GM12878 (cell line): Measurements from ENCODE around the gene LMAN1L. TPM values are rescaled to one million over a fixed set of nuclear protein-coding genes. Genes with fewer than 3 reads are reported as not detected.

Experiments used
- BCL3 ChIP-seq: IDR thresholded peaks from 2 replicates; pipeline ENCODE4 v1.6.1; 2011; ENCODE audit warnings: borderline replicate concordance, low read depth, mild to moderate bottlenecking, moderate library complexity, low read length; ENCODE audit not compliant: insufficient read depth, poor library complexity, severe bottlenecking
- CBX3 ChIP-seq: fragments of 200-600 bp; sonication (generic); IDR thresholded peaks from 2 replicates; pipeline ENCODE4 v1.6.1; 2016; ENCODE audit warnings: low read depth, borderline replicate concordance
- CUX1 ChIP-seq: IDR thresholded peaks from 2 replicates; pipeline ENCODE4 v1.6.1; 2012; ENCODE audit warnings: improper control_type of control experiment, low read depth, low read length; ENCODE audit not compliant: insufficient replicate concordance
- E2F8 ChIP-seq: fragments of 450-650 bp; IDR thresholded peaks from 2 replicates; pipeline ENCODE4 v1.6.1; 2018; ENCODE audit warnings: mild to moderate bottlenecking, low read depth, moderate library complexity; ENCODE audit not compliant: partially characterized antibody
- EED ChIP-seq: sonication (generic); IDR thresholded peaks from 2 replicates; pipeline ENCODE4 v1.6.1; 2016; ENCODE audit warnings: antibody characterized with exemption, low read depth
- EP300 ChIP-seq, 2 experiments: fragments of 150-350 bp in 1 of 2; IDR thresholded peaks; 2 replicates each; pipeline ENCODE4 v1.6.1; 2011 to 2012; ENCODE audit warnings: low read depth in 2 of 2, low read length in 2 of 2, borderline replicate concordance in 1 of 2, improper control_type of control experiment in 1 of 2, inconsistent platforms in 1 of 2; ENCODE audit not compliant: control insufficient read depth in 1 of 2
- FOXK2 ChIP-seq: fragments of 450-650 bp; IDR thresholded peaks from 2 replicates; pipeline ENCODE4 v1.6.1; 2017; ENCODE audit warnings: mild to moderate bottlenecking, moderate library complexity
- HDAC6 ChIP-seq: fragments of 200-600 bp; sonication (generic); IDR thresholded peaks from one replicate; pipeline ENCODE4 v1.8.0; 2017; ENCODE audit warnings: antibody characterized with exemption; ENCODE audit not compliant: unreplicated experiment
- MXI1 ChIP-seq: fragments of 150-350 bp; IDR thresholded peaks from 2 replicates; pipeline ENCODE4 v1.6.1; 2011; ENCODE audit warnings: low read depth, mild to moderate bottlenecking, inconsistent platforms, low read length, improper control_type of control experiment
- SIX5 ChIP-seq: IDR thresholded peaks from 2 replicates; pipeline ENCODE4 v1.6.1; 2011; ENCODE audit warnings: mild to moderate bottlenecking, low read depth, low read length, moderate library complexity; ENCODE audit not compliant: severe bottlenecking
- SMARCA5 ChIP-seq: fragments of 450-650 bp; IDR thresholded peaks from 2 replicates; pipeline ENCODE4 v1.6.1; 2017; ENCODE audit warnings: mild to moderate bottlenecking
- ZNF592 ChIP-seq: fragments of 450-650 bp; IDR thresholded peaks from 2 replicates; pipeline ENCODE4 v1.6.1; 2017; ENCODE audit warnings: mild to moderate bottlenecking, moderate library complexity
- ZSCAN29 ChIP-seq: fragments of 450-650 bp; IDR thresholded peaks from 2 replicates; pipeline ENCODE4 v1.6.1; 2017; ENCODE audit warnings: mild to moderate bottlenecking, moderate library complexity
- polyA plus RNA-seq, 11 experiments: library from polyadenylated mRNA; depleted of rRNA in 4 of 11; unstranded in 6 of 11; stranded (reverse) in 5 of 11; fragments of >200 nt; fragmentation: Nextera tagmentation in 4 of 11; fragmentation: Illumina TruSeq in 1 of 11; extraction: Ambion mirVana in 4 of 11; extraction: Trizol in 1 of 11; gene quantifications; 1 replicate in 1 of 11; 2 replicates in 10 of 11; pipeline versions ENCODE4 v1.2.1 to v1.2.3, GENCODE V29; 2011 to 2016; ENCODE audit warnings: inconsistent platforms in 2 of 11, missing spikeins in 2 of 11, low read depth in 1 of 11
- total RNA-seq, 4 experiments: library from RNA; depleted of rRNA in 3 of 4; stranded (reverse); fragments of >200 nt in 3 of 4; fragmentation: Illumina TruSeq in 1 of 4; extraction: Trizol in 1 of 4; gene quantifications; 2 replicates each; pipeline versions ENCODE4 v1.2.1 to v1.2.3, GENCODE V29; 2013 to 2021

LMAN1L gene
- total and polyA plus RNA-seq, 10 of the 15 experiments (the other 5 are each of a cell fraction or from before 2014, with no cell fraction given): not detected

- no peak for TF ChIP-seq CUX1
- TF ChIP-seq BCL3: no peak
- TF ChIP-seq SIX5: no peak
- no peak for TF ChIP-seq CBX3
- no peak for TF ChIP-seq EED
- TF ChIP-seq ZNF592: no peak
- peak; percentile 78 for TF ChIP-seq MXI1
- no peak for TF ChIP-seq HDAC6
- TF ChIP-seq EP300 (IDR thresholded peaks at IDR 0.05; ENCODE audit: borderline replicate concordance in 1 of 2, control insufficient read depth in 1 of 2, low read depth in 2 of 2, low read length in 2 of 2): peak in 1 of 2 experiments; percentile 6; a peak in 1 of 4 replicates
- TF ChIP-seq E2F8: no peak
- peak; percentile 85; the same call in 1 of the 2 replicates for TF ChIP-seq SMARCA5
- TF ChIP-seq ZSCAN29: 0 out of 2 replicates have a peak, but pooled peaks have one; percentile 4
- TF ChIP-seq FOXK2: no peak
Observed at GRCh38 chr15:74781431-74782258, 31.0 kb upstream of the LMAN1L start, which contains the start of gene CSK (continued).
